ENCODE measurements around the gene DOCK2. TPM values are rescaled to one million over a fixed set of nuclear protein-coding genes. Genes with fewer than 3 reads are reported as not detected.

DOCK2 gene
- total and polyA plus RNA-seq, 8 donors: 0.73 to 15.6 (median 1.7) TPM

DNA sequence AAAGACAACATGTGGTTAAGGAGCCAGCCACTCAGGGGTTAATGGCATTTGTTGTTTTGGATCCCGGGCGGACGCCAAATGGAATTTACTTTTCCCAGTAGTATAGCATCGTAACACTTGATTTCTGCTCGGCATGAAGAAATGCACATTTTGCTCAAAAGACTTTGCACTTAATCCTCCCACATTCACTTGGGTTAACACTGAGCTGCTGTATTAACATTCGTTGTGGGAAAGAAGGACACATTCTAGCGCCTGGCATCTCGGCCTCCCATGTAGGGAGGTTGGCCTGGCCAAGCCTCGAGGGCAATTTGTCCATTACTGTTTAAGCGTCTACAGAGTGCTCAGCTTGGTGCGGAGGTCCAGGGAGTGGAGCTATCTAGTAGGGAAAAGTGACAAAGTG lies 375.5 kb downstream of the DOCK2 start:
- Histone ChIP-seq H3K36me3 (no peaks in the 10 kb centered on the region), H3K4me3 (no peak overlapping the region), H3K9me3 (no peaks in the 10 kb centered on the region), H3K27ac (no peak overlapping the region), H3K27me3 (no peaks in the 10 kb centered on the region), H3K4me1 (no peaks in the 10 kb centered on the region)
- intact Hi-C loops (cut with DNase I): no loop called here
- no peak for TF ChIP-seq CTCF (IDR thresholded peaks at IDR 0.05)
- WGBS, 2 donors: 38 to 48% methylated on average over 11 of the region's 11 CpGs
- DNase-seq (no peak), ATAC-seq (no peak), FAIRE-seq (no peak)

DNA sequence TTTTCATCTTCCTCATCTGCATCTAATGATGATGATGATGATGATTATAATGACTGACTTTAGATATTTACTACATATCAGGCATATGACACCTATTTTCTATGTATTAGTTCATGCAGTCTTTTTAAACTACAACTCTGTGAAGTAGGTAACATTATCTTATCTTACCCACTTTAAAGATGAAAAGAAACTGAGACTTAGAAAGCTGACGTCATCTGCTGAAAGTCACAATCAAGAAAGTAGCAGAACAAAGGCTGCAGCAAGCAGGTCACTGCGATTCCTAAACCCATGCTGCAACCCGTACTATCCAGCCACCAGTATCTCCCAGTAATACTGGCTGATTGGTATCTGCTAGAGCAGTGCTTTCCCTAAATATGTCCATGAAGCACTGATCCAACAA lies 383.3 kb downstream of the DOCK2 start:
- DNase-seq (no peak), ATAC-seq (no peak), FAIRE-seq (no peak)
- WGBS, 2 donors: 46 to 54% methylated on average over 3 of the region's 3 CpGs
- intact Hi-C loops (cut with DNase I): no loop called here
- Histone ChIP-seq H3K9me3 (no peaks in the 10 kb centered on the region), H3K36me3 (no peaks in the 10 kb centered on the region), H3K27me3 (no peaks in the 10 kb centered on the region), H3K27ac (no peak overlapping the region), H3K4me3 (no peak overlapping the region), H3K4me1 (no peaks in the 10 kb centered on the region)
- TF ChIP-seq CTCF (IDR thresholded peaks at IDR 0.05): no peak

- Histone ChIP-seq H3K27ac (no peak overlapping the region), H3K4me3 (no peak overlapping the region), H3K36me3 (no peaks in the 10 kb centered on the region), H3K27me3 (no peaks in the 10 kb centered on the region), H3K9me3 (no peaks in the 10 kb centered on the region), H3K4me1 (no peaks in the 10 kb centered on the region)
- no peak for TF ChIP-seq CTCF (IDR thresholded peaks at IDR 0.05)
- ATAC-seq: no peak
- no peak for DNase-seq
- WGBS, 2 donors: 46 to 58% methylated on average over 8 of the region's 8 CpGs
- FAIRE-seq: no peak
- intact Hi-C loops (cut with DNase I): no loop called here
Observed at GRCh38 chr5:170021506-170021905, 384.4 kb downstream of the DOCK2 start.

DNA sequence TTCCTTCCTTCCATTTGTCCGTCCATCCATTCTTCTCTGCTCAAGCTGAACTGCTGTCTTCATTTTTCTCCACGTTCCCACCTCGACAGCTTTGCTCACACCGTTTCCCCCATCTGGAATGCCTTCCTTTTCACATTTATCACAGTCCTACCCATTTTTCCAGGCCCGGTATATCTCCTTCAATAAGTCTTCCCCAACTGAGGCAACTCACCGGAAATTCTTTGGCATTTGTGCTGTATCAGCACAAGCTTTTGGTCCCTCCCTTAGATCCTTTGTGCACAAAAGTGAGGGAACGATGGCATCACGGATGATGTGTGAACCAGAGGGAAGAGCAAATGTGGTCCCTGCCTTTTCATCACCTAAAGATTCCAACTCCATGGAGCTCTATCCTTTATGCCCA lies 388.8 kb downstream of the DOCK2 start:
- Histone ChIP-seq H3K36me3 (no peaks in the 10 kb centered on the region), H3K9me3 (no peaks in the 10 kb centered on the region), H3K4me1 (no peaks in the 10 kb centered on the region), H3K4me3 (no peak overlapping the region), H3K27ac (no peak overlapping the region), H3K27me3 (peaks cover 0 to 4% (median 0%) of the 10 kb centered on the region in 4 donors)
- ATAC-seq: no peak
- TF ChIP-seq CTCF (IDR thresholded peaks at IDR 0.05): no peak
- 66 to 72% methylated on average over 8 of the region's 8 CpGs for WGBS, 2 donors
- no peak for DNase-seq
- intact Hi-C loops (cut with DNase I): no loop called here
- FAIRE-seq: no peak

DNA sequence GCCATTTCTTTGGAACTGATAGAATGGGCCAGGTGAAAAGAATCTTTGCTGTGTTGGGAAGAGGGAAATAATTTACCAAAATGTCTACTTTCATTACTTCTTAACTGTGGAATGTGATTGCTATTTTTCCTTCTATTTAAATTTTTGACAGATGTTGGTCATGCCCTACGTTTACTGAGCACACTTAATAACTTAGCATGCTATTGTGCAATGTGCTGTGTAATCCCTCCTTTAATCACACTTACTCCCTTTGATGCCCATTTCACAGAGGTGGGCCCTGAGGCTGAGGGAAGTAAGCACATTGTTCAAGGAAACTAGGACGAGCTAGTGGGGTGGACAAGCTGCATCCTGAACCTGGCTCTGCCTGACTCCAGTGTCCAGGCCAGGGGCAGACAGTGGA lies 391.0 kb downstream of the DOCK2 start:
- FAIRE-seq (no peak), DNase-seq (no peak), ATAC-seq (no peak)
- Histone ChIP-seq H3K27me3 (peaks cover 0 to 4% (median 0%) of the 10 kb centered on the region in 4 donors), H3K4me1 (no peaks in the 10 kb centered on the region), H3K9me3 (no peaks in the 10 kb centered on the region), H3K36me3 (no peaks in the 10 kb centered on the region), H3K4me3 (no peak overlapping the region), H3K27ac (no peak overlapping the region)
- TF ChIP-seq CTCF (IDR thresholded peaks at IDR 0.05): no peak
- intact Hi-C loops (cut with DNase I): no loop called here
- 19 to 20% methylated on average over 2 of the region's 2 CpGs for whole genome bisulfite sequencing, 2 donors
